Activated T-helper 17 cell treated with anti-CD3 and anti-CD28 coated beads, Interleukin-2, amount 50 U/mL, for 72 hours (primary cell): Measurements from ENCODE around the gene CUBN. TPM values are rescaled to one million over a fixed set of nuclear protein-coding genes. Genes with fewer than 3 reads are reported as not detected.
"Not testable (repeated sequence)": the region's sequence is repeated elsewhere in the genome, so short reads cannot be mapped to it uniquely, and the experiment has no call there.

Experiments
- ATAC-seq: fragments of 150-1000 bp; cut with Tn5 transposase; replicated peaks from 2 replicates; pipeline ENCODE4 v1.10.0; 2021; ENCODE audit warnings: mild to moderate bottlenecking, moderate library complexity
- H3K27ac Mint-ChIP-seq: one replicate; pipeline ENCODE4 v1.8.0; 2022; ENCODE audit warnings: mixed read lengths
- H3K27me3 Mint-ChIP-seq: one replicate; pipeline ENCODE4 v1.8.0; 2022; ENCODE audit warnings: mixed read lengths
- H3K36me3 Mint-ChIP-seq: one replicate; pipeline ENCODE4 v1.8.0; 2022; ENCODE audit warnings: low read depth, mild to moderate bottlenecking, mixed read lengths
- H3K4me1 Mint-ChIP-seq: one replicate; pipeline ENCODE4 v1.8.0; 2022; ENCODE audit warnings: mixed read lengths
- H3K4me3 Mint-ChIP-seq: one replicate; pipeline ENCODE4 v1.8.0; 2022; ENCODE audit warnings: mild to moderate bottlenecking, mixed read lengths
- H3K9me3 Mint-ChIP-seq: one replicate; pipeline ENCODE4 v1.8.0; 2022; ENCODE audit warnings: mixed read lengths
- total RNA-seq, 2 donors: library from RNA; stranded (reverse); gene quantifications; one replicate each; pipeline ENCODE4 v1.2.3, GENCODE V29; 2022

Gene CUBN
- total RNA-seq, 2 donors from 2014 or later: 0.41 to 0.45 TPM

DNA sequence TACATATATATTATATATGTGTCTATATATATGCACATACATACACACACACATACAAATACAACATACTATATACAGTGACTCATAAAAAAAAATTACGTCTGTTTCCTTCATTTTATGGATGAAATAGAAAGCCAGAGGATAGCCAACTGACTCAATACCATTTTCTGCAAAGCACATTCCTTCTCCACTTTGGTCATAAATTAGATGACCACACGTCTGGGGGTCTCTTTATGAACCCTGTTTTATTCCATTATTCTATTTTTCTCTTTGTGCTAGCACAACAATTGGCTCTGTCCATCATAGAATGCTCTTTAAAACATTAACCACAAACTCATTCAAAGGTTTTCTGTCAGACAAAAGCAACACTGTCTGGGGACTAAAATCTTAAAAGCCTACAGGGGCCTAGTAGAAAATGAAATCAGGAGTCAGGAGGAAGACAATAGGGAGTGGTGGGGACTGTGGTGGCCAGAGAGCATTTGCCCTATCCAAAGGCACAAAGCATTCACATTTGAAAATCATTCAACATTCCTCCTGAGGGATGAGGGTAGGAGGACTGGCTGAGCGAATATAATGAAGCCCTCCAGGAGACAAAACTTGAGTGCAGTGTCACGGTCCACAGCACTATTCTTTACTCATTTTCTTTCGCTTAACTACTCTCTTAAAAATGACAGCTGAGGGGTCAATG lies 4.3 kb downstream of the CUBN start:
- no peak overlapping the region for H3K4me3 Mint-ChIP-seq
- H3K27me3 Mint-ChIP-seq: no peaks in the 10 kb centered on the region
- H3K9me3 Mint-ChIP-seq: no peaks in the 10 kb centered on the region
- no peak overlapping the region for H3K27ac Mint-ChIP-seq
- no peak for ATAC-seq
- H3K36me3 Mint-ChIP-seq: peaks cover 7% of the 10 kb centered on the region
- no peaks in the 10 kb centered on the region for H3K4me1 Mint-ChIP-seq

DNA sequence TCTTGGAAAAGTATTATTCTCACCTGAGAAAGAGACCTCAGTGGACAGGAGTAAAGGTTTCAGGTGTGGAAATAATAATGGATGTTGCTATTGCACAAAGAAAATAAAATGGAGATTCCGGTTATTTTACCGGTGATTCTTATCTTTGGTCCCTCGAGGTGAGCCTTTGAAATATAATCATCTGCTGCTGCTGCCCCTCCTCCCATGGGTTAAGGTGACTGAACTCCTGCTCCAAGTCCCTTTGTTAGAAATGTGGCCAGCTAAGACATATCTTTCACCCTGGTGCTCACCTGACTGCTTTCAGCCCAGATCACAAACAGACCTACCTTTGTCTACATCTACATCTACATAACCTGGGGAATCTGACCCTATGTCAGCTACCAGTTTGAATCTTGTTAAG lies 5.7 kb downstream of the CUBN start:
- Mint-ChIP-seq H3K9me3 (no peaks in the 10 kb centered on the region), H3K27me3 (no peaks in the 10 kb centered on the region), H3K36me3 (peaks cover 7% of the 10 kb centered on the region), H3K4me1 (no peaks in the 10 kb centered on the region), H3K4me3 (no peak overlapping the region), H3K27ac (no peak overlapping the region)
- ATAC-seq: no peak

DNA sequence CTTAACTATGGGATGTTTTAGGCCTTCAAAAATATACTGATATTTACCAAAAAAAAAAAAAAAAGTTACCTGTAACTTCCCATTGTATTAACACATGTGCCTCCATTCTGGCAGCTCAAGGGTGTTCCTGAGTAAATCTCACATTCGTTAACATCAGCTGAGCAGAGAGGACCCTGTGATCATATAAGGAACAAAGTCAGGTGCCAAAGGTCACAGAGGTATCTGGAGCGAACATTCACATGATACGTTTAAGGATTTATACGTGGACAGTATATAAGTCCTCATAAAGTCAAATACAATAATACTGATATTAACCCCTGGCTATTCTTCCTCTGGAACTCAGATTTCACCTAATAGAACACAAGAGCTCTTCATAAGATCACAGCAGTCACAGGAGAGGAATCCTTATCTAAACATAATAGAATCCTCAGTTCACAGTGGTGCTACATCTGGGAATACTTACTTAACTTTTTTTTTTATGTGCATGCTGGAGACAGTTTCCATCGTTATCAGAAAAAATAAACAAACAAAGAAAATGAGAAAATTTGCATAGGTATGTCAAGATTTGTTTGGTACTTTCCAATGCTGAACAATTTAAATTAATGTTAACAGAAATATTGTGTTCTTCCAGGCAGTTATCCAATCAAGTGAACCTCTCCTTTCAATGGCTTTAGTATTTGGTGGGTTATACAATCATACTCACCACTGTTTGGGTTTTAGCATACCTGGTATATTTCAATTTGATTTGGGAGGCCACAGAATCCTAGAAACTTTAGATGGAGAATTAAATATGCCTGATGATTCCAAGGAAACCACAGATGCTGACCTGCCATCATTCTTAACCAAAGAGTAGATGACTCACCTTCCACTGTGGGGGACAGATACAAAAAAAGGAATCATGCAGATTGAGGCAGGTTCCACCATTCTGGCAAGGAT lies 6.6 kb downstream of the CUBN start:
- Mint-ChIP-seq H3K4me1 (no peaks in the 10 kb centered on the region), H3K9me3 (no peaks in the 10 kb centered on the region), H3K4me3 (no peak overlapping the region), H3K27ac (no peak overlapping the region), H3K36me3 (peaks cover 7% of the 10 kb centered on the region), H3K27me3 (no peaks in the 10 kb centered on the region)
- ATAC-seq: no peak

DNA sequence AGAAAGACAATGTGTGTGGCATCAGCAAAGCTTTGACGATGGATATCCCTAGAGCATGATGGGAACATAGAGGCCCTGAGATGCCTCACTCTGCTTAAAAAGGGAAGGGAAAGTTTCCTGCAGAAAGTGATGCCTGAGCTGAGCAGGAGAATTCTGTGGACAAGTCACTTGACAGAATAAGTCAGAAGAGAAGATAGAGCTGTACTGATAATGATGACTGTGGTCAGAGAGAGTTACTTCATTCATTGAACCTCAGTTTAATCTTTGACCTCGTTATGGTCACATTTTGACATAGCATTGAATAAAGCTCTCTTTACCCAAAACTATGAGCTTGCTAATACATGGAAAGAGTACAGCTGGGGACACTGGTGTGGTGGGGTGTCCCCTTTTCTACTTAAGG lies 7.6 kb downstream of the CUBN start:
- Mint-ChIP-seq H3K4me3 (no peak overlapping the region), H3K9me3 (no peaks in the 10 kb centered on the region), H3K4me1 (no peaks in the 10 kb centered on the region), H3K27me3 (no peaks in the 10 kb centered on the region), H3K36me3 (peaks cover 7% of the 10 kb centered on the region), H3K27ac (no peak overlapping the region)
- ATAC-seq: no peak

DNA sequence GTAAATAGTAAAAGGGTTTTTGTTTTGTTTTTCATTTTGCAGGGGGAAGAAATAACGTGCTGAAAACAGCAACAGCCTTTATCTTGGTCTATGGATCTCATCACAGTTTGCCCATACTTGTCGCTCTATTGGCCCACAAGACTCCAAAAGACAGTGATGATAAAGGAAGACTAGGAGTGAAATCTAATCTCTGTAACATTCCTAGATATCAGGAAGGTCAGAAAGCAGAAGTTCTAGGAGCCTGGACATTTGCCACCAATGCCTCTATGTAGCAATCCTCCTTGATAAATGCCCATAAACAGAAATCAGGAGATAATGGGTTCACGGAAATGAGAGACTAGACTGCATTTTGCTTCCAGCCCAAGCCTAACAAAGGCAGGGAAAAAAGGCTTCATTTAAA lies 8.9 kb downstream of the CUBN start:
- H3K4me1 Mint-ChIP-seq: no peaks in the 10 kb centered on the region
- H3K4me3 Mint-ChIP-seq: no peak overlapping the region
- no peaks in the 10 kb centered on the region for H3K9me3 Mint-ChIP-seq
- H3K27ac Mint-ChIP-seq: no peak overlapping the region
- H3K27me3 Mint-ChIP-seq: no peaks in the 10 kb centered on the region
- H3K36me3 Mint-ChIP-seq: peaks cover 7% of the 10 kb centered on the region
- ATAC-seq: no peak

DNA sequence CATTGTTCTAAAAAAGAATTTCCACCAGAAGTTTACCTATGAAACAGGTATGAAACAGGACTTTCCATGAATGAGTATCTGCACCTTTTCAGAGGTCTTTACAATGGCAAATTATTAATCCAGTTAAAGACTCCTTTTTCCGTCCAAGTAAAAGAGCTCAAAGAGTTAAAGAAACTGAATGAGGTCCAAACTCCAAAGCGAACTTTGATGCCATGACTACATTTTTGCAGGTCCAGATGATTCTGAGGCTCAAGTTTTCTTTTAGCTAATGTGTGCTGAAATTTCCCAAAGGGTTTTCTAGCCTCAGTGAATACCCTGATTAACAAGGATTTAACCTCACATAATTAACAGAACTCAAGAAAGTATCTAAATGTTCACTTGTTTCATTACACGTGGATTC lies 9.8 kb downstream of the CUBN start:
- Mint-ChIP-seq H3K36me3 (peaks cover 7% of the 10 kb centered on the region), H3K27ac (no peak overlapping the region), H3K4me1 (peaks cover 4% of the 10 kb centered on the region), H3K27me3 (no peaks in the 10 kb centered on the region), H3K4me3 (no peak overlapping the region), H3K9me3 (no peaks in the 10 kb centered on the region)
- no peak for ATAC-seq

DNA sequence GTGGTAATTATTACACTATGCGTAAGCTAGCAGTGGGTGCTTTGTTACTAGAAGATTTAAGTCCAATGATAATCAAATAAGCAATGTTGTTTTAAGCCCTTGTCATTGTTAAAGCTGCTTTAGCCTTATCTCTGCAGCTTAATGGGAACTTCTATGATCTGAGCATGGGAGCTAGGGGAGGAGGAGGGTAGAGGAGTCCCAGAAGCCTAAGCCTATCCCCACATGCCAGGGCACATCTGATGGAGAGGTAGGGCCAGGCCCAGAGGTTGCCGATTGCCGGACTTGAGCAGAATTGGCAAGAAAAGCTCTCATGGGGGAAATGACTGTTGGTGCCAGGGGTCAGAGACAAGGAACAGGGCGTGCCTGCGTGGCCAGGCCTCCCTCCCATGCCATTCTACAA lies 13.4 kb downstream of the CUBN start:
- H3K9me3 Mint-ChIP-seq: no peaks in the 10 kb centered on the region
- no peak overlapping the region for H3K27ac Mint-ChIP-seq
- no peak for ATAC-seq
- H3K27me3 Mint-ChIP-seq: no peaks in the 10 kb centered on the region
- no peaks in the 10 kb centered on the region for H3K36me3 Mint-ChIP-seq
- peaks cover 4% of the 10 kb centered on the region for H3K4me1 Mint-ChIP-seq
- no peak overlapping the region for H3K4me3 Mint-ChIP-seq

DNA sequence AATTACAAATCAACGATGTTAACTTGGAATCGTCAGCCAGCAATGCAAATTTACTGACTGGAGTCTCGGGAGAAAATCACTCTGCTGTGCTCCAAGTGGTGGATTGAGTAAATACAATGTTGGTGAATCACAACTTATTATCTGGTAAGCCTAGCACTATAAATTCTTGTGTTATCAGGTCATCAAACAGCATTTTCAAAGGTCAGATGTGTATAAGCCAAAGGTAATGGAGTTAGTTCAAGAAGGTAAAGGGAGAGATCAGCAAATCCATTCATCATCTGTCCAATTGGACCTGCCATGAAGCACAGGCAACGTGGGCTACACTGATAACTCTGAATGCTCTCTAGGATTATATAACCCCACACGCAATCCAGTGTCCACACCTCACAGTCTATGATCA lies 13.9 kb downstream of the CUBN start:
- Mint-ChIP-seq H3K9me3 (no peaks in the 10 kb centered on the region), H3K4me1 (peaks cover 4% of the 10 kb centered on the region), H3K4me3 (no peak overlapping the region), H3K36me3 (no peaks in the 10 kb centered on the region), H3K27me3 (no peaks in the 10 kb centered on the region), H3K27ac (no peak overlapping the region)
- ATAC-seq: no peak

DNA sequence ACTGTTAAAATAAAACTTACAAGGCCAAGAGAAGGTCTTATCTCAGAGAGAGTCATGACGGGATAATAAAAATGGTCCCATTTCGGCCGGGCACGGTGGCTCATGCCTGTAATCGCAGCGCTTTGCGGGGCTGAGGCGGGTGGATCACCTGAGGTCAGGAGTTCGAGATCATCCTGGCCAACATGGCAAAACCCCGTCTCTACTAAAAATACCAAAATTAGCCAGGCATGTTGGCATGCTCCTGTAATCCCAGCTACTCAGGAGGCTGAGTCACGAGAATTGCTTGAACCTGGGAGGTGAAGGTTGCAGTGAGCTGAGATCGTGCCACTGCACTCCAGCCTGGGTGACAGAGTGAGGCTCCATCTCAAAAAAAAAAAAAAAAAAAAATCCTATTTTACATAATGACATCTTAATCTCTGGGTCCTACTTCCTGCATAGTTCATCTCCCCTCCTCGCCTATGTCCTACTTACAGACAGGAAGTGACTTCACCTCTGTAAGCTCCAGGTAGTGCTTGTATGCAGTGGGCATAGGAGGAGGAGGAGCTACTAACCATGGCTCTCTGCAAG lies 14.7 kb downstream of the CUBN start:
- H3K9me3 Mint-ChIP-seq, H3K4me3 Mint-ChIP-seq, H3K27me3 Mint-ChIP-seq, H3K27ac Mint-ChIP-seq, H3K36me3 Mint-ChIP-seq, H3K4me1 Mint-ChIP-seq: not testable (repeated sequence)
- ATAC-seq: peak; percentile 57

DNA sequence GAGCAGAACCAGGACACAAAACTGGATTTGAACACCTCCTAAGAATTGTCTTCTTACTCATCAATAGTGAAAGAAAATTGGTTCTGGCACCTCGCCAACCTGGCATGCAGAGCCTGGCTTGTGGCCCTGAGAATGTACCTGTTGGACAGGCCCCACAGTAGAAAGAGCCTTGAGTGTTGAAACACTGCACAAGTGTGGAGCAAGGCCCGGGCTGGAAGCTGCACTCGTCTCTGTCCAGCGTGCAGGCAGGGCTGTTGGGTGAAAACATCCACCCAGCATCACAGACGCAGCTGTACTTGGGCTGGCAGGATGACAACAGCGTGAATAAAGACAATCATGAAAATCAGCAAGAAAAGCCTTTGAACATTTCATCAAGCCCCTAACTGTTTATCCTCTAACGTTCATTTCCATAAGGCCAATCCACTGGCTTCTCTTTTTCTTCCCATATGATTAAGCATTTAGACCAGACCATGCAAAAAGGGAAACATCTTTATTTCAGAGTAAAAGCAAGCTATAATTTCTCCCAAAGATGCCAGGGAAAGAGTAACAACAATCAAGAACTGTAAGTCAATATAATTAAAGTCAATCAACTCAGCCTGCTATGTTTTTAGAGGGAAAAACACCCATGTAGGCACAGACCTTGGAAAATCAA lies 15.6 kb downstream of the CUBN start:
- no peaks in the 10 kb centered on the region for H3K27me3 Mint-ChIP-seq
- no peak for ATAC-seq
- H3K36me3 Mint-ChIP-seq: no peaks in the 10 kb centered on the region
- peaks cover 4% of the 10 kb centered on the region for H3K4me1 Mint-ChIP-seq
- no peaks in the 10 kb centered on the region for H3K9me3 Mint-ChIP-seq
- H3K4me3 Mint-ChIP-seq: no peak overlapping the region
- no peak overlapping the region for H3K27ac Mint-ChIP-seq

DNA sequence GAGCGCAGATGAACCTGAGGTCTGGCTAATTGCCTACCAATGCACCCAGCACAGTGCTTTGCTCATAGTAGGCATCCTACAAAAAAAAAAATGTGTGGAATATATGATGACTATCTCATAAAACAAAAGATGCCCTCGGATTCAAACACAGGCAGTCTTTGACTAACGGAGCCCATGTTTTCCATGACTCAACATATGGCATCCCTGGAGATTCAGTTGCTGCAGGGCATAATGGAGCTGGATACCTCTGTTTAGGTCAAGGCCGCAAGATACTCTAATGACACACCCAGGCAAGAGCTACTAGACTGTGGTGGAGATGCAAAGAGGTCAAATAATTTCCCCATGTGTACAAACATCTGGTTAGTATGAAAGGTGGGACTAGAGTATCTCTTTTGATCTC lies 16.3 kb downstream of the CUBN start:
- Mint-ChIP-seq H3K27ac (no peak overlapping the region), H3K4me1 (peaks cover 4% of the 10 kb centered on the region), H3K36me3 (no peaks in the 10 kb centered on the region), H3K27me3 (no peaks in the 10 kb centered on the region), H3K4me3 (no peak overlapping the region), H3K9me3 (no peaks in the 10 kb centered on the region)
- ATAC-seq: no peak

DNA sequence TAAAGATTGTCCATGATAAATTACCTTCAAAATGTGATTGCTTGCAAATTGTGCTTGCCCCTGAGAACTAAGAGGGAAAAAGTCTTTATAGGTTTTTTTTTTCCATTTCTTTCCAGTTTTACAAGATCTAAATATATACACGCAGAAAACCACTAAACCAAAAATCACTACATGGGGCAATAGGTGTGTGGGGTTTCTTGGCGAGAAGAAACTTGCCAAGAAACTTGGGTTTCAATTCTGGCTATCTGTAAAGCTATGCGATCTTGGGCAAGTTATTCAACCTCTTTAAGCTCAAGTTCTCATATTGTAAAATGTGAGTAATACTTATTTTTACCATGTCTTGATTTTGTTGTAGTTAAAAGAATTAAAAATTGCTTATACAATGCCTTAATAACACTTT lies 17.0 kb downstream of the CUBN start:
- no peaks in the 10 kb centered on the region for H3K27me3 Mint-ChIP-seq
- no peak overlapping the region for H3K4me3 Mint-ChIP-seq
- no peaks in the 10 kb centered on the region for H3K36me3 Mint-ChIP-seq
- no peak overlapping the region for H3K27ac Mint-ChIP-seq
- no peak for ATAC-seq
- H3K9me3 Mint-ChIP-seq: no peaks in the 10 kb centered on the region
- peaks cover 4% of the 10 kb centered on the region for H3K4me1 Mint-ChIP-seq

DNA sequence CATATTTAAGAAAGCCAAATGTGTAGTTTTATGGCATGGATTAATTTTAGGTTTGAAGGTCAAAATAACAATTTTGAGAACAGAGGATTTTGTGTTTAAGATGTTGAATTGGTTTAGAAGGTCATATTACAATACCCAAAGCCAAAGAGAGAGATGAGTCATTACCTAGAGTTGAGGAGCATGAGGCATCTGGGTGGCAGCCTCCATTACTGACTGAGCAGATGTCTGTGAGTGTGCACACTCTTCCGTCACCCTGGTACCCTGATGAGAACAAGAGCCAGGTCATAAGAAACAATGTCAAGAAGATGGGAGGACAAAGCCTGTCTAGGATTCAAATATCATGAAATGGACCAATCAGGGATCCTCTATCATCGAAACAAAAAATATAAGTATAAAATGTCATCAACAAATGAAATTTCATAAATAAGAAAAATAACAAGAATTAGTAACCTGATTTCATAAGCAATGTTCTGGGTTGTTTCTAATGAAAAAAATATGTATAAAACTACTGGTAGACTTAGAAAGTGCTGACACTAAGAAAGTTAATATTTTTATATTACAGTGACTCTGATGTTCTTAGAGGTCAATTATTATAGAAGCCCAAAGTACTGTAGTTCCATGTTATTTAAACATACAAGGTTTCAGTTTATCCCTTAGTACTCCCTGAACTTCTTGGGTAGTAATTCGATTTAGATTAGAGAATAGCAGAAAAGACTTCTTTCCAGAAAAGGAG lies 20.0 kb downstream of the CUBN start:
- Mint-ChIP-seq H3K4me3 (no peak overlapping the region), H3K27ac (no peak overlapping the region)
- ATAC-seq: peak; percentile 80

DNA sequence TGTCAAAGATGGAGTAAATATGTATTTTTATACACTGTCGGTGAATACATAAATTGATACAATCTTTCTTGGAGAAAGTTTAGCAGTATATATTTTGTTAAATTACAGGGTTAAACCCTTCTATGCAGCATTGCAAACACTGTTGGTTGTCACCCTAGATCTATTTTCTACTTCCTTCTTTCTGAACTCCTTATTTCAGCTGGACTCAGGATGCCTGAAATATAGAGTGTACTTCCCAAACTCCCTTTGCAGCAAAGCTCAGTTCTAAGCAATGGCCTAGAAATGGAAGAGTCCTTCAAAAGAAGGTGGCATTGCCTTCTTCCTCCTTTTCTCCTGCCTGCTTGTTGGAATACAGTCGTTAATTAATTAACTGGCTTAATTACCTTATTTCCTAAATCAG lies 20.6 kb downstream of the CUBN start:
- no peaks in the 10 kb centered on the region for H3K27me3 Mint-ChIP-seq
- no peak overlapping the region for H3K4me3 Mint-ChIP-seq
- no peaks in the 10 kb centered on the region for H3K9me3 Mint-ChIP-seq
- no peaks in the 10 kb centered on the region for H3K4me1 Mint-ChIP-seq
- ATAC-seq: no peak
- H3K27ac Mint-ChIP-seq: no peak overlapping the region
- H3K36me3 Mint-ChIP-seq: no peaks in the 10 kb centered on the region

More for the DNA sequence above, 20.0 kb downstream of the CUBN start:
- H3K4me1 Mint-ChIP-seq: no peaks in the 10 kb centered on the region
- no peaks in the 10 kb centered on the region for H3K9me3 Mint-ChIP-seq
- H3K36me3 Mint-ChIP-seq: no peaks in the 10 kb centered on the region
- H3K27me3 Mint-ChIP-seq: no peaks in the 10 kb centered on the region
